ENCODE measurements around the gene SEMA3A.

Gene SEMA3A

GRCh38 chr7:84003191-84003590 lies 191.4 kb downstream of the SEMA3A start:
- H3K27me3 ChIP-seq: no peaks in the 10 kb centered on the region
- H3K9me3 ChIP-seq: no peaks in the 10 kb centered on the region
- intact Hi-C loops (cut with DNase I; ENCODE audit: low total_unique reads): no loop called here
- no peak overlapping the region for H3K27ac ChIP-seq
- no peaks in the 10 kb centered on the region for H3K4me1 ChIP-seq
- DNase-seq: no peak
- no peak for TF ChIP-seq CTCF (IDR thresholded peaks at IDR 0.05)
- no peak overlapping the region for H3K4me3 ChIP-seq
- no peaks in the 10 kb centered on the region for H3K36me3 ChIP-seq

GRCh38 chr7:84002348-84002747 lies 192.2 kb downstream of the SEMA3A start:
- no peaks in the 10 kb centered on the region for H3K27me3 ChIP-seq
- H3K4me1 ChIP-seq: no peaks in the 10 kb centered on the region
- no peak for TF ChIP-seq CTCF (IDR thresholded peaks at IDR 0.05)
- H3K36me3 ChIP-seq: no peaks in the 10 kb centered on the region
- H3K27ac ChIP-seq: no peak overlapping the region
- DNase-seq: no peak
- no peak overlapping the region for H3K4me3 ChIP-seq
- intact Hi-C loops (cut with DNase I; ENCODE audit: low total_unique reads): no loop called here
- H3K9me3 ChIP-seq: no peaks in the 10 kb centered on the region

GRCh38 chr7:83996879-83997278 lies 197.7 kb downstream of the SEMA3A start:
- intact Hi-C loops (cut with DNase I; ENCODE audit: low total_unique reads): no loop called here
- no peak for TF ChIP-seq CTCF (IDR thresholded peaks at IDR 0.05)
- no peak for DNase-seq
- H3K36me3 ChIP-seq: no peaks in the 10 kb centered on the region
- no peak overlapping the region for H3K4me3 ChIP-seq
- H3K27ac ChIP-seq: no peak overlapping the region
- no peaks in the 10 kb centered on the region for H3K4me1 ChIP-seq
- H3K9me3 ChIP-seq: no peaks in the 10 kb centered on the region
- H3K27me3 ChIP-seq: no peaks in the 10 kb centered on the region

GRCh38 chr7:83987764-83988163 lies 206.8 kb downstream of the SEMA3A start:
- H3K9me3 ChIP-seq: no peaks in the 10 kb centered on the region
- DNase-seq: no peak
- H3K27me3 ChIP-seq: no peaks in the 10 kb centered on the region
- no peaks in the 10 kb centered on the region for H3K4me1 ChIP-seq
- intact Hi-C loops (cut with DNase I; ENCODE audit: low total_unique reads): no loop called here
- no peak for TF ChIP-seq CTCF (IDR thresholded peaks at IDR 0.05)
- H3K27ac ChIP-seq: no peak overlapping the region
- no peak overlapping the region for H3K4me3 ChIP-seq
- H3K36me3 ChIP-seq: no peaks in the 10 kb centered on the region

GRCh38 chr7:83985821-83986220 lies 208.8 kb downstream of the SEMA3A start:
- Histone ChIP-seq H3K4me1 (no peaks in the 10 kb centered on the region), H3K4me3 (no peak overlapping the region), H3K9me3 (no peaks in the 10 kb centered on the region), H3K27me3 (no peaks in the 10 kb centered on the region), H3K36me3 (no peaks in the 10 kb centered on the region), H3K27ac (no peak overlapping the region)
- intact Hi-C loops (cut with DNase I; ENCODE audit: low total_unique reads): no loop called here
- no peak for TF ChIP-seq CTCF (IDR thresholded peaks at IDR 0.05)
- no peak for DNase-seq

GRCh38 chr7:83984591-83984990 lies 210.0 kb downstream of the SEMA3A start:
- no peak for DNase-seq
- Histone ChIP-seq H3K4me1 (no peaks in the 10 kb centered on the region), H3K9me3 (no peaks in the 10 kb centered on the region), H3K27me3 (no peaks in the 10 kb centered on the region), H3K4me3 (no peak overlapping the region), H3K27ac (no peak overlapping the region), H3K36me3 (no peaks in the 10 kb centered on the region)
- TF ChIP-seq CTCF (IDR thresholded peaks at IDR 0.05): no peak
- intact Hi-C loops (cut with DNase I; ENCODE audit: low total_unique reads): no loop called here
